Measurements from ENCODE around the gene TRAF3. TPM values are rescaled to one million over a fixed set of nuclear protein-coding genes. Genes with fewer than 3 reads are reported as not detected.
"Not testable (repeated sequence)": the region's sequence is repeated elsewhere in the genome, so short reads cannot be mapped to it uniquely, and the experiment has no call there.

TRAF3 gene
- total RNA-seq, 1 donor from 2014 or later = 35.3 TPM

GRCh38 chr14:102819176-102819628, 42.0 kb downstream of the TRAF3 start:
- Histone ChIP-seq H3K27me3 (ENCODE audit: control insufficient read depth, insufficient read depth, low read length) (no peaks in the 10 kb centered on the region), H3K36me3 (ENCODE audit: control insufficient read depth, insufficient read depth, low read length) (no peaks in the 10 kb centered on the region), H3K4me3 (ENCODE audit: low read depth, low read length) (no peak overlapping the region)
- peak; percentile 63 for DNase-seq (ENCODE audit: low read depth)
- TF ChIP-seq CTCF (IDR thresholded peaks at IDR 0.05; ENCODE audit: insufficient read depth, low read length, severe bottlenecking) = no peak
- FAIRE-seq = peak; percentile 80

GRCh38 chr14:102819747-102820330, 42.6 kb downstream of the TRAF3 start:
- no peak for FAIRE-seq
- Histone ChIP-seq H3K4me3 (ENCODE audit: low read depth, low read length) (no peak overlapping the region), H3K36me3 (ENCODE audit: control insufficient read depth, insufficient read depth, low read length) (no peaks in the 10 kb centered on the region), H3K27me3 (ENCODE audit: control insufficient read depth, insufficient read depth, low read length) (no peaks in the 10 kb centered on the region)
- TF ChIP-seq CTCF (IDR thresholded peaks at IDR 0.05; ENCODE audit: insufficient read depth, low read length, severe bottlenecking) = no peak
- DNase-seq (ENCODE audit: low read depth) = no peak

GRCh38 chr14:102821252-102821651, 44.0 kb downstream of the TRAF3 start:
- no peak for TF ChIP-seq CTCF (IDR thresholded peaks at IDR 0.05; ENCODE audit: insufficient read depth, low read length, severe bottlenecking)
- DNase-seq (ENCODE audit: low read depth) (no peak), FAIRE-seq (no peak)
- Histone ChIP-seq H3K27me3 (ENCODE audit: control insufficient read depth, insufficient read depth, low read length) (no peaks in the 10 kb centered on the region), H3K4me3 (ENCODE audit: low read depth, low read length) (no peak overlapping the region), H3K36me3 (ENCODE audit: control insufficient read depth, insufficient read depth, low read length) (peaks cover 4% of the 10 kb centered on the region)

- no peak for FAIRE-seq
- DNase-seq (ENCODE audit: low read depth) = no peak
- Histone ChIP-seq H3K36me3 (ENCODE audit: control insufficient read depth, insufficient read depth, low read length) (peaks cover 5% of the 10 kb centered on the region), H3K4me3 (ENCODE audit: low read depth, low read length) (no peak overlapping the region), H3K27me3 (ENCODE audit: control insufficient read depth, insufficient read depth, low read length) (no peaks in the 10 kb centered on the region)
- no peak for TF ChIP-seq CTCF (IDR thresholded peaks at IDR 0.05; ENCODE audit: insufficient read depth, low read length, severe bottlenecking)
These were observed 45.1 kb downstream of the TRAF3 start for GRCh38 chr14:102822311-102822863.

- DNase-seq (ENCODE audit: low read depth); H3K4me3 ChIP-seq (ENCODE audit: low read depth, low read length); FAIRE-seq; H3K36me3 ChIP-seq (ENCODE audit: control insufficient read depth, insufficient read depth, low read length); H3K27me3 ChIP-seq (ENCODE audit: control insufficient read depth, insufficient read depth, low read length): not testable (repeated sequence)
These were observed 45.6 kb downstream of the TRAF3 start for GRCh38 chr14:102822887-102823286.

GRCh38 chr14:102823546-102823945, 46.3 kb downstream of the TRAF3 start:
- DNase-seq (ENCODE audit: low read depth) = no peak
- TF ChIP-seq CTCF (IDR thresholded peaks at IDR 0.05; ENCODE audit: insufficient read depth, low read length, severe bottlenecking) = no peak
- Histone ChIP-seq H3K36me3 (ENCODE audit: control insufficient read depth, insufficient read depth, low read length) (peaks cover 5% of the 10 kb centered on the region), H3K27me3 (ENCODE audit: control insufficient read depth, insufficient read depth, low read length) (no peaks in the 10 kb centered on the region), H3K4me3 (ENCODE audit: low read depth, low read length) (no peak overlapping the region)
- no peak for FAIRE-seq
